H1 (cell line): ENCODE results near the gene UBE4A. TPM values are rescaled to one million over a fixed set of nuclear protein-coding genes. Genes with fewer than 3 reads are reported as not detected.

ENCODE experiments used
- CTCF ChIA-PET: fragments of 300-600 bp; sonication (Branson Sonifier 250); formaldehyde crosslinking; loops from one replicate; lab custom pipeline; 2021; ENCODE audit not compliant: partially characterized antibody; lab: Charles Lee
- POLR2A ChIA-PET: fragments of 300-600 bp; sonication (Branson Sonifier 250); formaldehyde crosslinking; loops from one replicate; lab custom pipeline; 2021; ENCODE audit warnings: inconsistent platforms; ENCODE audit not compliant: partially characterized antibody; lab: Charles Lee
- DNase-seq, 2 experiments: peaks; one replicate each; pipeline versions ENCODE4 v3.0.0 to v3.0.0-alpha.2; 2010 to 2022; ENCODE audit warnings: low spot score in 2 of 2, low read depth in 1 of 2, mixed read lengths in 1 of 2
- FAIRE-seq: peaks from 2 replicates; lab custom pipeline; 2011; peaks lifted over from hg19 to GRCh38; lab: Jason Lieb, UNC
- H2AFZ ChIP-seq: 2 replicates; pipeline ENCODE4 v1.8.1; 2012; ENCODE audit warnings: low read length, inconsistent platforms
- H2AK5ac ChIP-seq: 2 replicates; pipeline ENCODE4 v1.6.1; 2013; ENCODE audit warnings: low read depth, low read length
- H2BK120ac ChIP-seq: replicated peaks from 2 replicates; pipeline ENCODE3; 2013; ENCODE audit warnings: low read depth, low read length, inconsistent platforms
- H2BK12ac ChIP-seq: 2 replicates; pipeline ENCODE4 v1.6.1; 2013; ENCODE audit warnings: low read depth, low read length
- H2BK15ac ChIP-seq: 2 replicates; pipeline ENCODE4 v1.6.1; 2013; ENCODE audit warnings: low read length
- H2BK20ac ChIP-seq: 2 replicates; pipeline ENCODE4 v1.6.1; 2013; ENCODE audit warnings: low read length
- H2BK5ac ChIP-seq: 2 replicates; pipeline ENCODE4 v1.6.1; 2013; ENCODE audit warnings: low read depth, low read length
- H3K14ac ChIP-seq: 2 replicates; pipeline ENCODE4 v1.6.1; 2013; ENCODE audit warnings: inconsistent platforms; ENCODE audit not compliant: insufficient read length
- H3K18ac ChIP-seq: 2 replicates; pipeline ENCODE4 v1.6.1; 2013; ENCODE audit warnings: low read length; ENCODE audit errors: extremely low read depth
- H3K23ac ChIP-seq: 2 replicates; pipeline ENCODE4 v1.6.1; 2013; ENCODE audit warnings: inconsistent platforms; ENCODE audit not compliant: insufficient read length
- H3K23me2 ChIP-seq: 2 replicates; pipeline ENCODE4 v1.6.1; 2013; ENCODE audit warnings: low read depth, low read length
- H3K27ac ChIP-seq: 2 replicates; pipeline ENCODE4 v1.6.1; 2011; ENCODE audit warnings: low read depth, low read length, inconsistent platforms
- H3K27me3 ChIP-seq, 4 experiments: replicated peaks in 1 of 4; 1 replicate in 1 of 4; 2 replicates in 3 of 4; pipeline versions ENCODE4 v1.6.1 to v1.8.1; 2011 to 2013; ENCODE audit warnings: low read length in 3 of 4, mild to moderate bottlenecking in 3 of 4, inconsistent platforms in 2 of 4, mixed read lengths in 2 of 4, moderate library complexity in 1 of 4; ENCODE audit not compliant: control insufficient read depth in 3 of 4, insufficient read depth in 3 of 4; ENCODE audit errors: extremely low read depth in 1 of 4
- H3K36me3 ChIP-seq, 4 experiments: 2 replicates each; pipeline versions ENCODE4 v1.6.1 to v1.8.1; 2011 to 2013; ENCODE audit warnings: mild to moderate bottlenecking in 4 of 4, low read length in 3 of 4, moderate library complexity in 2 of 4, control low read depth in 1 of 4, inconsistent platforms in 1 of 4; ENCODE audit not compliant: insufficient read depth in 4 of 4, control insufficient read depth in 2 of 4
- H3K4ac ChIP-seq: replicated peaks from 2 replicates; pipeline ENCODE3; 2013; ENCODE audit warnings: low read length, low read depth, mixed read lengths, inconsistent platforms; ENCODE audit not compliant: insufficient read length
- H3K4me1 ChIP-seq, 4 experiments: replicated peaks in 1 of 4; 1 replicate in 1 of 4; 2 replicates in 3 of 4; pipeline versions ENCODE4 v1.6.1 to v1.8.1; 2011 to 2013; ENCODE audit warnings: low read length in 3 of 4, inconsistent platforms in 2 of 4, mixed read lengths in 1 of 4; ENCODE audit not compliant: insufficient read depth in 4 of 4, control insufficient read depth in 3 of 4
- H3K4me2 ChIP-seq, 2 experiments: 2 replicates each; pipeline versions ENCODE4 v1.6.1 to v1.8.1; 2011 to 2013; ENCODE audit warnings: low read depth in 2 of 2, low read length in 2 of 2, control low read depth in 1 of 2, inconsistent platforms in 1 of 2, mild to moderate bottlenecking in 1 of 2; ENCODE audit not compliant: insufficient read depth in 1 of 2
- H3K4me3 ChIP-seq, 4 experiments: fragments of 200-600, 300-600 bp in 1 of 4; sonication (generic), shearing (Covaris generic), sonication (Bioruptor Twin) in 1 of 4; 2 replicates each; pipeline versions ENCODE4 v1.5.1 to v1.8.1; 2011 to 2016; ENCODE audit warnings: low read length in 4 of 4, low read depth in 3 of 4, control low read depth in 2 of 4, inconsistent platforms in 2 of 4, mild to moderate bottlenecking in 2 of 4, mixed read lengths in 1 of 4, moderate library complexity in 1 of 4; ENCODE audit not compliant: insufficient read depth in 2 of 4; ENCODE audit errors: extremely low read depth in 1 of 4
- H3K56ac ChIP-seq: replicated peaks from 2 replicates; pipeline ENCODE3; 2013; ENCODE audit warnings: low read depth, mild to moderate bottlenecking, mixed read lengths, low read length, inconsistent platforms; ENCODE audit not compliant: insufficient read length
- H3K79me1 ChIP-seq: 2 replicates; pipeline ENCODE4 v1.6.1; 2013; ENCODE audit warnings: low read depth, low read length, control low read depth
- H3K79me2 ChIP-seq, 2 experiments: 2 replicates each; pipeline versions ENCODE4 v1.6.1 to v1.8.1; 2012 to 2013; ENCODE audit warnings: low read length in 2 of 2, mild to moderate bottlenecking in 2 of 2, inconsistent platforms in 1 of 2; ENCODE audit not compliant: insufficient read depth in 2 of 2, control insufficient read depth in 1 of 2
- H3K9ac ChIP-seq, 4 experiments: replicated peaks in 1 of 4; 1 replicate in 1 of 4; 2 replicates in 3 of 4; pipeline versions ENCODE4 v1.6.1 to v1.8.1; 2011 to 2013; ENCODE audit warnings: low read depth in 3 of 4, low read length in 3 of 4, control low read depth in 2 of 4, mild to moderate bottlenecking in 2 of 4, moderate library complexity in 2 of 4, inconsistent platforms in 1 of 4; ENCODE audit errors: extremely low read depth in 1 of 4
- H3K9me3 ChIP-seq, 2 experiments: 2 replicates each; pipeline versions ENCODE4 v1.6.1 to v1.8.1; 2012 to 2013; ENCODE audit warnings: mild to moderate bottlenecking in 2 of 2, moderate library complexity in 2 of 2, control low read depth in 1 of 2, inconsistent platforms in 1 of 2, low read depth in 1 of 2, low read length in 1 of 2, mixed read lengths in 1 of 2; ENCODE audit not compliant: insufficient read depth in 2 of 2
- H4K20me1 ChIP-seq, 2 experiments: replicated peaks in 1 of 2; 2 replicates each; pipeline versions ENCODE3 to v1.8.1; 2011 to 2013; ENCODE audit warnings: inconsistent platforms in 2 of 2, low read length in 2 of 2, mild to moderate bottlenecking in 1 of 2; ENCODE audit not compliant: insufficient read depth in 2 of 2, control insufficient read depth in 1 of 2
- H4K5ac ChIP-seq: 2 replicates; pipeline ENCODE4 v1.6.1; 2013; ENCODE audit warnings: low read length, low read depth, mixed read lengths, inconsistent platforms; ENCODE audit not compliant: insufficient read length
- H4K8ac ChIP-seq: 2 replicates; pipeline ENCODE4 v1.8.0; 2013; ENCODE audit warnings: mild to moderate bottlenecking, moderate library complexity, low read length, inconsistent platforms; ENCODE audit not compliant: insufficient read depth; ENCODE audit errors: extremely low read depth
- H4K91ac ChIP-seq: replicated peaks from 2 replicates; pipeline ENCODE3; 2013; ENCODE audit warnings: low read length, mixed read lengths, inconsistent platforms; ENCODE audit not compliant: insufficient read length
- CBX8 ChIP-seq: fragments of 300-800, 300-1000 bp; sonication (generic); IDR thresholded peaks from 2 replicates; pipeline ENCODE4 v1.7.1; 2016; ENCODE audit warnings: low read depth, low read length, borderline replicate concordance
- CEBPB ChIP-seq: IDR thresholded peaks from 2 replicates; pipeline ENCODE4 v1.6.1; 2012; ENCODE audit warnings: low read depth, low read length
- CHD1 ChIP-seq: IDR thresholded peaks from 2 replicates; pipeline ENCODE4 v1.6.1; 2012; ENCODE audit warnings: low read depth, low read length, improper control_type of control experiment
- HDAC2 ChIP-seq, 2 experiments: fragments of 300-600 bp in 1 of 2; sonication (generic) in 1 of 2; IDR thresholded peaks; 2 replicates each; pipeline ENCODE4 v1.6.1; 2011 to 2012; ENCODE audit warnings: low read depth in 2 of 2, low read length in 2 of 2, mild to moderate bottlenecking in 2 of 2, moderate library complexity in 2 of 2, borderline replicate concordance in 1 of 2, inconsistent platforms in 1 of 2
- KDM5A ChIP-seq: fragments of 200-600 bp; IDR thresholded peaks from 2 replicates; pipeline ENCODE4 v1.7.1; 2012; ENCODE audit warnings: mild to moderate bottlenecking, low read length, inconsistent platforms, mixed read lengths
- NANOG ChIP-seq: IDR thresholded peaks from 2 replicates; pipeline ENCODE4 v1.6.1; 2011; ENCODE audit warnings: low read length, low read depth, mild to moderate bottlenecking, inconsistent platforms; ENCODE audit not compliant: insufficient read depth, poor library complexity, severe bottlenecking
- NRF1 ChIP-seq: IDR thresholded peaks from 2 replicates; pipeline ENCODE4 v1.6.1; 2011; ENCODE audit warnings: mild to moderate bottlenecking, low read depth, low read length, improper control_type of control experiment
- RBBP5 ChIP-seq: IDR thresholded peaks from 2 replicates; pipeline ENCODE4 v1.7.1; 2012; ENCODE audit warnings: low read depth, mild to moderate bottlenecking, inconsistent platforms, low read length, moderate library complexity, borderline replicate concordance
- RFX5 ChIP-seq: IDR thresholded peaks from 2 replicates; pipeline ENCODE4 v1.6.1; 2011; ENCODE audit warnings: low read depth, low read length, improper control_type of control experiment, borderline replicate concordance
- SP1 ChIP-seq: IDR thresholded peaks from 2 replicates; pipeline ENCODE4 v1.6.1; 2011; ENCODE audit warnings: low read depth, low read length
- SUZ12 ChIP-seq: fragments of 200-600 bp; sonication (generic); IDR thresholded peaks from 2 replicates; pipeline ENCODE4 v1.6.1; 2012; ENCODE audit warnings: mild to moderate bottlenecking, inconsistent platforms, low read length, moderate library complexity, mixed read lengths
- TAF1 ChIP-seq: IDR thresholded peaks from 2 replicates; pipeline ENCODE4 v1.6.1; 2011; ENCODE audit warnings: mild to moderate bottlenecking, low read depth, low read length
- TBP ChIP-seq: IDR thresholded peaks from 2 replicates; pipeline ENCODE4 v1.6.1; 2011; ENCODE audit warnings: low read depth, low read length, improper control_type of control experiment
- TCF12 ChIP-seq: IDR thresholded peaks from 2 replicates; pipeline ENCODE4 v1.6.1; 2011; ENCODE audit warnings: low read depth, mild to moderate bottlenecking, low read length
- WGBS, 2 experiments: shearing (Covaris generic) in 1 of 2; methylation state at CpG; one replicate each; pipeline versions ENCODE4 v1.1.6 to v1.1.7; 2013 to 2015; ENCODE audit warnings: low lambda C conversion rate in 2 of 2, mixed read lengths in 2 of 2, inconsistent platforms in 1 of 2, low coverage in 1 of 2, missing lambda C conversion rate in 1 of 2; ENCODE audit not compliant: insufficient replicate concordance in 2 of 2, insufficient coverage in 1 of 2, insufficient read length in 1 of 2; ENCODE audit errors: extremely low coverage in 1 of 2, missing lambda C conversion rate in 1 of 2; 5-methylcytosine and 5-hydroxymethylcytosine counted together
- polyA plus RNA-seq, 7 experiments: library from polyadenylated mRNA; depleted of rRNA in 3 of 7; stranded (reverse) in 5 of 7; unstranded in 2 of 7; fragments of >200 nt in 5 of 7; fragments of 200-250 nt in 2 of 7; gene quantifications; 1 replicate in 5 of 7; 2 replicates in 1 of 7; 4 replicates in 1 of 7; pipeline versions ENCODE4 v1.2.1 to v1.2.3, GENCODE V29; 2011 to 2013; ENCODE audit warnings: missing spikeins in 2 of 7, mixed read lengths in 2 of 7
- total RNA-seq: library from RNA; stranded (reverse); fragmentation: NEBNext Ultra II Directional; extraction: Animal tissue kit (Norgen Biotek cat#: 25700); gene quantifications from 2 replicates; pipeline ENCODE4 v1.2.1, GENCODE V29; 2021

UBE4A gene
- total and polyA plus RNA-seq, 2 of the 8 experiments (the other 6 are each of a cell fraction or from before 2014, with no cell fraction given): 11.3 to 34.5 TPM

DNA sequence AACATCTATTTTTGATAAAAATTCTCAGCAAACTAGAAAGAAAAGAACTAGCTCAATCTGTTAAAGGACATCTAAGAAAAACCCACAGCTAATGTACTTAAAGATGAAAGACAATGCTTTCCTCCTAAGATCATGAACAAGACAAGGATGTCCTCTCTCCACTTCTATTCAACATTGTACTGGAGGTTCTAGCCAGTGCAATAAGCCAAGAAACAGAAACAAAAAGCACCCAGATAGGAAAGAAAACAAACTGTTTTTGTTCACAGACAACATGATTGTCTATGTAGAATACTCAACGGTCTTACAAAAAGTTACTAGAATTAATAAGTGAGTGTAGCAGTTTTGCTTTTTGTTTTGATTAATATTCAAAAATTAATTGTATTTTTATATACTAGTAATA, 24.7 kb upstream of the UBE4A start:
- Histone ChIP-seq H2BK20ac (no peak overlapping the region), H2BK5ac (no peak overlapping the region), H3K9ac (no peak overlapping the region), H3K14ac (no peak overlapping the region), H3K23ac (no peak overlapping the region), H4K20me1 (no peaks in the 10 kb centered on the region), H3K4ac (no peak overlapping the region), H2BK120ac (no peak overlapping the region), H3K56ac (no peak overlapping the region), H2AK5ac (no peak overlapping the region), H2BK12ac (no peak overlapping the region), H3K27me3 (no peaks in the 10 kb centered on the region; a peak in 1 of 7 replicates), H4K5ac (no peak overlapping the region), H4K8ac (no peak overlapping the region), H3K18ac (no peak overlapping the region), H3K23me2 (no peaks in the 10 kb centered on the region), H3K79me2 (no peaks in the 10 kb centered on the region), H2BK15ac (no peak overlapping the region), H3K36me3 (no peaks in the 10 kb centered on the region), H2AFZ (no peak overlapping the region), H3K79me1 (no peaks in the 10 kb centered on the region; the same call in 1 of the 2 replicates), H3K4me1 (no peaks in the 10 kb centered on the region), H3K27ac (no peak overlapping the region), H3K4me2 (no peak overlapping the region), H3K9me3 (peaks cover 5 to 14% of the 10 kb centered on the region in 2 experiments; a peak in 3 of 4 replicates), H4K91ac (no peak overlapping the region), H3K4me3 (no peak overlapping the region)
- TF ChIP-seq TBP (no peak), NRF1 (no peak), HDAC2 (IDR thresholded peaks at IDR 0.05; ENCODE audit: borderline replicate concordance in 1 of 2, low read depth in 2 of 2, low read length in 2 of 2) (no peak), RBBP5 (no peak), CBX8 (no peak), CHD1 (no peak), NANOG (no peak), TCF12 (no peak), TAF1 (no peak), KDM5A (no peak), SP1 (no peak), CEBPB (no peak), SUZ12 (no peak), RFX5 (no peak)
- ChIA-PET POLR2A (no interaction called here), CTCF (interaction anchor here (1.4 kb wide), 1 partner anchor 13 kb away, joined by 6 read pairs; no protein-coding TSS in a partner anchor)
- 92% methylated on average over 1 of the region's 1 CpG; no CpG with 5 or more reads in 1 of the 2 experiments for WGBS, 2 experiments
- DNase-seq (no peak), FAIRE-seq (no peak)
